HCEC 1CT (cell line): ENCODE measurements around the gene PLXNC1.

ENCODE experiments used
- DNase-seq: peaks from one replicate; pipeline ENCODE4 v3.0.0-alpha.2; 2017

PLXNC1 gene

DNA sequence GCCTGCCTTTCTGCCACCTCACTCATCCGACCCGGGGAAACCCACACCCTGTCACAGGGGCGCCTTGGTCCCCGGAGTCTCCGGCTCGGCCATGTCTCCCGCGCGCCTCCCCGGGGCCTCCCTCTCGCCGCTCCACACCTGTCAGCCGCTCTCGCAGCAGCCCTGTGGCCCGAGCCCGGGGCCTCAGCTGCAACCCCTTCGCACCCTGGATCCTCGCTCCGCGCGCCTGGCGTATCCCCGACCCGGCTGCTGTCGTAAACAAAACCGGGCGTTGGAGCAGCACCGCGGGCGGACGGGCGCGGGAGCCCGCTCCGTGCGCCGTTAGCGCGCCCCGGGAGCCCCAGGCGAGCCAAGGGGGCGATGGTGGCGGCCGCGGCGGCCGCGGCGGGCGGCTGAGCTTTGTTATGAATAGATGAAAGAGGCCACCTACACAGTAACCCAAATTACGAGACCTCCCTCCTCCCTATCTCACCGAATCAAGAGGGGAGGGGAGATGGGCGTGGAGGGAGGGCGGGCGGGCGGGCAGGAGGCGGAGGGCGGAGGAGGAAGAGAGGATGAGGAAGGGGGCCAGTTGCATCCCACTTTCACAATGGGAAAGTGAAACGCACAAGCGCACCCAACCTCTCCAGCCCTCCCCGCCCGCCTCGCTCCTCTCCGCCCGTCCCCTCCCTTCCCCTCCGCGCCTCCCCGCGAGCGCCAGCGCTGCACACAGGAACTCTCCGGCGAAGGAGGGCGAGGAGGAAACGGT is at the start of gene PLXNC1:
Gene PLXNC1, plus strand, starts transcription at position 587 of the 748 bp plus-strand sequence. CDS start 395 bp downstream, outside the sequence.
- DNase-seq: peak; percentile 32

DNA sequence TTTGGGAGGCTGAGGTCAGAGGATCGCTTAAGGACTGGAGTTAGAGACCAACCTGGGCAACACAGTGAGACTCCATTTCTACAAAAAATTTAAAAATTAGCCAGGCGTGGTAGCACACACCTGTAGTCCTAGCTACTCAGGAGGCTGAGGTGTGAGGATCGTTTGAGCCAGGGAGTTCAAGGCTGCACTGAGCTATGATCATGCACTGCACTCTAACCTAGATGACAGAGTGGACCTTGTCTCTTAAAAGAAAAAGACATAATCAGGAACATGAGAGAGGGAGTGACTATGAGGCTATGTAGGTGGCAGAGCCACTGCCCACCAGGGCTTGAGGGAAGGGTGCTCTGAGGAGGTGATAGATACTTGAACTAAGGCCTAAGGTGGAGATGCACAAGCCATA is 49.2 kb upstream of the PLXNC1 start:
- DNase-seq: no peak

DNA sequence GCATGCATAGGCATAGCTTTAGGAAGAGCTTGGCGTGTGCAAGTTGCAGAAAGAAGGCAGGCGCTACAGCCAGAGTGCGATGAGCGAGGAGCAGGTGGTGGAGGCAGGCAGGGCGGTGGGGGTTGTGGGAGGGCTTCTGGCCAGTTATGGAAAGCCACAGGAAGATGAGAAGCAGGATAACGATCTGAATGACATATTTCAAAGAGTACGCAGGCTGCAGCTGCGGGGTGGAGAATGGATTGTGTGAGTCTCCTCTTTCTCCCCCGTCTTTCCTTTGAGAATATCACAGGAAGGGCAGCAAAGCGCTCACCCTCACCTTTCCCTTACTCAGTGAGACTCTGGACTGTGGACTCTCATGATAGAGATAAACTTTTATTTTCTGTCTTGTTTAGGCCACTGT is 48.7 kb upstream of the PLXNC1 start:
- peak; percentile 11 for DNase-seq

DNA sequence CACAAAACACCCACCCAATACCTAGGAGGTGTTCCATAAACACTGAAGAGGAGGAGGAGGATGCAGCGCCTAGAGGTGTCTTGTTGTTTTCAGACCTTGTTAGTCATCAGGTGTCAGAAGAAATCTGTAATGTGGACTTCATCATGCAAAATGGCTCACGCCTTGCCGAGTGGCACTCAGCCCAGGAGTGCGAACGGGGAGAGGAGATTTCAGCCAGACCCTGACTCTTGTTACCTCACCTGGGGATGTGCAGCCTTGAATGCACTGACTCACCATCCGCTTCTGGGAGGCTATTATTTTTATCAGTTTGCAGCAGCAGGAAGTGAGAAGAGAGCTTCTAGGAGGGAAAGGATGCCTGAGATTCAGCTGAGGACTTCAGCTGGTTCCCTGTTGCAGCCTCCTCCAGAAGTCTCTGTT is 48.2 kb upstream of the PLXNC1 start:
- peak; percentile 6 for DNase-seq

DNA sequence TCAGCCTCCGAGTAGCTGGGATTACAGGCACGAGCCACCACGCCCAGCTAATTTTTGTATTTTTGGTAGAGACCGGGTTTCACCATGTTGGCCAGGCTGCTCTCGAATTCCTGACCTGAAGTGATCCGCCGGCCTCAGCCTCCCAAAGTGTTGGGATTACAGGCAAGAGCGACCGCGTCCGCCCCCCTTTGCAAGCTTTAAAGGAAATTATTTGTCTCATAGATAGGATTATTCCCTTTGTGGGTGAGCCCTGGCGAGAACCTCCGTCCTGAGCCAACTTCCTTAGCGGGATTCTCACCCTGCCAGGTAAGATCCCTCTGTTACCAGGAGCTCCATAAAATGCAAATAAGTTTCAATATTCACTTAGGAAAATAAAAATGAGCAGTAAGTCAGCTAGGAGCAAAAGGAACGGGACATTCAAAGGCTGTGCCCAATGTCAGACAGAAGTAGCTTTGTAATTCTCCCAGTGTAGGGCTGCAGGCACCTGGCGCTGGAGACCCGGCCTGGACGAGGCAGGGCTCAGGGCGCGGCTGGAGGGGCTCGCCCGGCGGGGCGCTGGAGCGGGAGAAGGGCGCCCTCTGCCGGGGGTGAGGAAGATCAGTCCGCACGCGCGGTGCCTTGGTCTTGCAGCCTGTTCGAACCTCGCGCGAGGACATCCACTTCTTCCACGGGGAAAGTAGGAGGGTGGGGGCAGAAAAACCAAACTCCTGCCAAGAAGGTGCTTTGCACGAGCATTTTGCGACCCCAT is 47.2 kb upstream of the PLXNC1 start:
- peak; percentile 77 for DNase-seq

DNA sequence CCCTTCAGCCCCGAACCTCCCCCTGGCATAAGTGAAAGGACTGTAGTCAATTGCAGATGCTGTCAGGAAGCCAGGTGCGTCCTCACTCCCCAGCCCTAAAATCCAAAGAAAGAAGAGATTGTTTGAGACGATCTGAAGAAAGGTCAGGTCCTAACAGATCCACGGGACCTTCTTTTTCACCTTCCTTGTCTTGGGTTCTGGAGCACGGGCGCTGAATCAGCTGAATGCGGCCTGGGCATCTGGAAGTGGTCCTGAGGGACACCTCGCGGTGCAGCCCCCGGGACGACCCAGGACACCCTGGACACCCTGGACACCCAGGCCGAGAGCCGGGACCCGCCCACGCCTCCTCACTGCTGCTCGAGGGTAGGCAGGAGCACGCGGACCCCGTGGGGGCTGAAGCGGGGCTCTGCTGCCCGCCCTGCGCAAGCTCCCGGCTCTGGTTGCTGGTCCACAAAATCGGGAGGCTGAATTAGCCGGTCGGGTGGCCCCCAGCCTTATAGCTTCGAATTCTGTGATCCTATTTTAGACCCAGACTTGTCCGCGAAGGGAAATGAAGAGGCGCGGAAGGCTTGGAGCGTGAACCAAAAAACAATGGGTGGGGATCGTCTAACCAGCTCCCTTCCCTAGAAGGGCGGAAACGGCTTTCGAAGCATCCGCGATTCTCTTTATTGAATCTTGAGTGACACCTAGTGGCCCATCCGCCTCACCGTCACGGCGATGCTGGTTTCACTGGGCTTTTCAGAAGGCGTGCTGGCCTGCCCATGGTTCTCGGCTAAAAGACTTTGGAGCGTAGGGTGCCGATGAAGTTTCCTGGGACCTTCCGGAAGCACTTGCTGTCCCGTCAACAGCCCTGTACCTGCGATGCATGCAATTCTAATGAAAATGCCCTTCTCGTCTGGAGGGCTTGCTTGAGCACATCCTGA is 46.4 kb upstream of the PLXNC1 start:
- DNase-seq: peak; percentile 83

DNA sequence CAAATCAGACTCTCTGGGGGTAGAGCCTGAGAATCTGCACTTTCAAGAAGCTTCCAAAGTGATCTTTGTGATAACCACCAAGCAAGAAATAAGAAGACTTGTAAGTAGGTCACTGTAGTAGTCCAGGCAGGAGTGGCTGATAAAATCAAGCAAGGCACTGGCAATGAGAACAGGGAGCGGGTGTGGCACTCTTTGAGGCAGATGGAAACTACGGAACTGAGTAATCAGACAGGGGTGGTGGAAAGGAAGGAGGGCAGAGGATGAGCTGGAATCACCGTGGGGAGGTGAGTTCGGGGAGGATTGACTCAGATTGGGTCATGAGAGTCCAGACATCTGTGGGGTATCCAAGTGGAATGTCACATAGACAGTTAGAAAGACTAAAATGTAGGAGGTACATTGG is 44.4 kb upstream of the PLXNC1 start:
- DNase-seq: no peak

DNA sequence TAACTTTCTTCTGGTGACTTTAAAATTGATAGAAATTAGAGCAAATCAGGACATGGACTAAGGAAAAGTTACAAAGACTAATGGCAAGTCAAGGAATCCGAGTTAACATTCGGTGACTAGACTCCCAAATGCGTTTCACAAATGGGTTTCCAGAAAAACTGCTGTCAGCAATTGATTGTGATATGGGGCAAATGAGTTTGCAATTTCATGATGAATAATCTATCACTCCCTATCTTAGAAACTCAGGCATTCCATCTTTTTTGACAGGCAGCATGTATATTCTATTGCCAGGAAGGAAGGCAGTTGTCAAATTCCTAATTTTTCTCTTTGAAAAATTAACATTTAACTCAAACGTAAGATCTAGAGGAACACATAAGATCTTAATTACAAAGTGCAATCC is 40.5 kb upstream of the PLXNC1 start:
- no peak for DNase-seq

DNA sequence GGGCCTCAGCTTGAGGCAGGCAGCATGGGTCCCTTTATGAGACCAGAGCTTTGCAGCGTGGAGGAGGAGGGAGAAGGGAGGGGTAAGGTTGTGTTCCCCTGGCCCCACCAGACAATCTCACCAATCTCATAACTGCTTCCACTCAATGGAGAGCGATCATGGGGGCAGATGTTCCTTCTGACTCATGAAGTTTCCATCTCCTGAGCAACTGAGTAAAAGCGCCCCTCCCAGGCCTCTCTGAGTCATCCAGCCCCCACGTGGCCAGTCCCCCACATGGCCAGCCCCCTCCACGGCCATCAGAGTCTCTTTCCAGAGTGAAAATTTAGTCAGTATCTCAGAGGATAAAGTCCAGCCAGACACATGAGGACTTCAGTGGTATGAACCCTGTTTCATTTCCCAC is 39.2 kb upstream of the PLXNC1 start:
- peak; percentile 57 for DNase-seq

DNA sequence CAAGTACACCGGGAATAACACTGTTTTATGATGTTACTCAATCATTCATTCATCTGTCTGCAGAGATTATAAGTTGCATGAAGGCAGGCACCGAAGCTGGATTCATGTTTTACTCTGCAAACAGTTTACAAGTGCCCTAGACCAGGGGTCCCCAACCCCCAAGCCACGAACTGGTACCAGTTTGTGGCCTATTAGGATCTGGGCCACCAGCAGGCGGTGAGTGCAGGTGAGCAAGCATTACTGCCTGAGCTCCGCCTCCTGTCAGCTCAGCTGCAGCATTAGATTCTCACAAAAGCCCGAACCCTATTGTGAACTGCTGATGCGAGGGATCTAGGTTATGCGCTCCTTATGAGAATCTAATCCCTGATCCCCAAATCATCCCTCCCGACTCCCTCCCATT is 38.1 kb upstream of the PLXNC1 start:
- no peak for DNase-seq

DNA sequence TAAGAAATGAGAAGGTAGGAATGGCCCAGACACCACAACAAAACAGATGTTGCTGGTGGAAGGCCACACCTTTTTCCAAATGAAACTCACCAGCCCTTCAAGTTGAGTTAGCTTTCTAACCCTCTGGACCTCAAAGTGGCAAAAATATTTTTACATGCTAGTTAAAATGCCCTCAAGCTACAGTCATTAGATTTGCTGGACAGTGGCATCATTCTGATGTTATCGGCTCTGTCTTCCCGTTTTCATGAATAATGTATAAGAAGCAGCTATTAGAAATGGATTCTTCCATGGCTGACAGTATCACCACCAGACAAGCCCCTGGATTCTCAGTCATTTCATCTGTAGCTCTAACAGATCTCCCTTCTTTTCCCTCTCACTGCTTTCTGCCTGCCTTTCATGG is 37.1 kb upstream of the PLXNC1 start:
- no peak for DNase-seq

DNA sequence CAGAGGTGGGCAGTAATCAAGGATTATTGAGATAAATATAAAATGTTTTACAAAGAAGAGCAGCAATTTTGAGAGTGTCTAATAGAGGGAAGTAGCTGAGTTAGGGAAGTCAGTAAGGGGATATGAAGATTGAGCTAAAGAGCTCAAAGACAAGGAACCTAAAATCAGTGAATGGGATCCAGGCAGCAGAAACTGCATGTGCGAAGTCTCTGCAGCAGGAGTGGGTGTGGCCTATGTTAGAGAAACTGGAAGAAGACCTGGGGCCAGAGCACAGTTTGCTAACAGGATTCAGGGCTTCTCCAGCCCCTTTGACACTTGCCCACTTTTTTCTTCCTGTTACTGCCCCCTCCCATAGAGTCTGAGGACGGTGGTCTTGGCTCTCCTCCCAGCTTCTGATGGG is 36.3 kb upstream of the PLXNC1 start:
- no peak for DNase-seq

DNA sequence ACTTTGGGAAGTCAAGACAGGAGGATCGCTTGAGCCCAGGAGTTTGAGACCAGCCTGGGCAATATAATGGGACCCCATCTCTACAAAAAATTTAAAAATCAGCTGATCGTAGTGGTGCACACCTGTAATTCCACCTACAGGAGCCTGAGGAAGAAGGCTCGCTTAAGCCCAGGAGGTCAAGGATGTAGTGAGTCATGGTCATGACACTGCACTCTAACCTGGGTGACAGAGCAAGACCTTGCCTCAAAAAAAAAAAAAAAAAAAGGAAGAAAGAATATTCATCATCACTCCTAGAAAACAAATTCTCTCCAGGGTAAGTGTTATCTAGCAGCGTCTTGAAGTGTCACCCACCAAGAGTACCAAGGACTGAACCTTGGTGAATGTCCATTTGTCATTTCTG is 34.2 kb upstream of the PLXNC1 start:
- DNase-seq: no peak

DNA sequence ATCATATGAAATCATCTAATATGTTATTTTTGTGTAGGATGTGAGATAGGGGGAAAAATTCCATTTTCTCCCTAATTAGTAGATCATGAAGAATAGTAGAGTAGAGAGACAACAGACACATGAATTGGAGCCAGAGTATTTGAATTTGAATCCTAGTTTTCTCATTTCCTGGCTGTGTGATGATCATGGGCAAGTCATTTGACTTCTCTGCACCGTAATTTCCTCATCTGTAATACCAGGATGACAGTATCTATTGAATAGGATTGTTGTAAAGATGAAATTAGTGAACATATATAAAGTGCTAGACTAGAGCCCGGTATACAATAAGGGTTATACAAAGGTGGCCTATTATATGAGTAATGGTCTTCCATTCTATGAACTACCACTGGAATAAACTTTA is 32.2 kb upstream of the PLXNC1 start:
- no peak for DNase-seq

DNA sequence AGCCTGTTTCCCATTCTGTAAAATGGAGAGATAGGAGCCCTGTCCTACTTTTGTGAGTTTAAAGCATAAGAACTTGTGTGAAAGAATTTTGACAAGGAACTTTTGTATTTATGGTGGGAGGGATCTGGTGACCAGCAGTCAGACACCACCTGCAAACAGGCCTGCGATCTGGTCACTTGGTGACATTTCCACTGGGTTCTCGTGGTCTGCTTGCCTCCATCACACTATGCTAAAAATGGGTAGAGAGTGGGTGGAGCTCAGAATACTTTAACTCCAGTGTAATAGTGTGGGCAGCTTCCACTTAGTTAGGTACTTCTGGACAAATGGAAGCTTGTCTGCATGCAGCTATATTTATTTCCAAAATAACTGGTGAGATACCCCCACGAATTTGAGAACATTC is 26.5 kb upstream of the PLXNC1 start:
- DNase-seq: no peak

DNA sequence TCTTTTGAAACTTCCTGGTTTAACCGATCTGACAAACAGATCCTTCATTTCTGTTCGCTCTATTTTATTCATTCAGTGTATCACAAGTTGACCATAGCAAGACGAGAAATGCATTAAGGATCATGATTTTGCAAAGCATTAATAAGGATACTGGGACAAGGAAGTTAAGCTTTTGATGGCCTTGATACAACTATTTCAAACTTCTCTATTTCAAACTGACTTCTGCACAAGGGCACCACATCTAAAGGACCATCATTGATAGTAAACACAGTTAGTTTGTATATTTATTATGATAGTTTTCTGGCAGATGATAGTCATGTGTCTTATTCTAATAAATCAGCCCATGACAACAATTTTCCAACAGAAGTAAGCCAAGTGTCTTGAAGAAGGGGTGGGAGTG is 25.8 kb upstream of the PLXNC1 start:
- no peak for DNase-seq

DNA sequence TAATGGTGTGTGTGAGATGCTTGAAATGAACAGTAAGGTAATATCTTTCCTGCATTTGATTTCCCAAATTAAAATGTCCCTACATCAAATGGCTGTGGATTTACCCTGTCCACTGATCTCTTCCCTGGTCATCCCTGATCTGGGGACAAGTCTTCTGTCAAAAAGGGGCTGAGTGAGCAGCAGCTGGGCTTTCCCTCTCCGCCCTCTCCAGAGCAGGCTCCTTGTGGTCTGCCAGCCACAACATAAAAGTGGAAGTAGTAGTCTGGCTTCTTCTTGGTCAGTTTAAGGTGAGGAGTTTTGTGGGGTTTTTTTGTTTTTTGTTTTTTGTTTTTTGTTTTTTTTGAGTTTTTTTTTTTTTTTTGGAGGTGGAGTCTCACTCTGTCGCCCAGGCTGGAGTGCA is 25.2 kb upstream of the PLXNC1 start:
- DNase-seq: no peak

DNA sequence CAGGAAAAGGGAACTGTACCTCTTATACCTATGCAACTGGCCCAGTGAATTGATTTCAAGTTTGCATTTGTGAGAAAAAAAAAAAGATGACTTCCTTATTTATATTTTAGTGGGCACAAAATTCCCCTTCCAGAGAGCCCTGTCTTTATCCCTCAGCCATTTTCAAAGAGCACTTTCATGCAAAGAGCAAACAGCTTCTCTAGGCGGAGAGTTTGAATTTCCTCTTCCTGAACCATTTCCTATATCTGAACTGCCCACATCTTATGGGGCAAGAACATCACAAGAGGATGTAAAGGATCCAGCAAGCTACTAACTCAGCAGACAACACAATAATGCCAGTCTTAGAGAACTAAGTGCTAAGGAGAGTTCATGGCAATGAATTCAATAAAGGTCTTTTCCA is 22.3 kb upstream of the PLXNC1 start:
- no peak for DNase-seq

DNA sequence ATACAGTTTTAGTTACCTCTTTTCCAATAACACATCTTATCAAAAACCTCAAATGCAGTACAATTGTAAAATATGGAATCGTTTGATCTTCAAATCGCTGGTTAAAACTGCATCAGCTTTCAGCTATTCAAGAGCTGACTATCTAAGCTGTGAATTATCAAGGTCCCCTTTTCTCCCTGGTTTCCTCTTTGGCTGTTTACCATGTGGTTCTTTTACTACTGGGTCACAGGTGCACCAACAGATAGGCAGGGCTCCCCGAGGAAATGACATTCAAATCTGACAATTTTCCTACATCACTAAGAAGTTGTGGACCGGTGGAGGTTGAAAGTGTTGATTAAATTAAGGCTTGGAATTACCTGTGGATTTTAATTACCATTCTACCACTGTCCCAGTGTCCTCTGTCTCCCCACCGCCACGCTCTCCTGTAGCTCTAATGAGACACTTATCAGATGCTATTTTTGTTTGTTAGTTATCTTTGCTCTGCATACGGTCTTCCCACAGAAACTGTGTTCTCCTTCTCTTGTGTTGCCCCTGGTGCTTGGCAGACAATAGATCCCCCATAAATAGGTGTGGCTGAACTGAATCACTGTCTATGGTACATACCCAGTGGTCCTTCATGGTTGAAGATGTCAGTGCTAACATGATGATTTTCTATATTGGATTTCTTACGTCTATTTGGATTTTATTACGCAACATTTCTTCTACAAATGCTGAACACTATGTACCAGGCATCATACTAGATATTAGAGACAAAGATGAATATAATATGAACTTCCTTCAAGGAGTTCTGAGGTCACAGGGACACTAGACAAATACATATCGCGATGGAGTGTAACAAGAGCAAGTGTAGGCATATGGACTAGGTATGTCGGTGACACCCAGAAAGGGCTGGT is 20.9 kb upstream of the PLXNC1 start:
- DNase-seq: no peak

DNA sequence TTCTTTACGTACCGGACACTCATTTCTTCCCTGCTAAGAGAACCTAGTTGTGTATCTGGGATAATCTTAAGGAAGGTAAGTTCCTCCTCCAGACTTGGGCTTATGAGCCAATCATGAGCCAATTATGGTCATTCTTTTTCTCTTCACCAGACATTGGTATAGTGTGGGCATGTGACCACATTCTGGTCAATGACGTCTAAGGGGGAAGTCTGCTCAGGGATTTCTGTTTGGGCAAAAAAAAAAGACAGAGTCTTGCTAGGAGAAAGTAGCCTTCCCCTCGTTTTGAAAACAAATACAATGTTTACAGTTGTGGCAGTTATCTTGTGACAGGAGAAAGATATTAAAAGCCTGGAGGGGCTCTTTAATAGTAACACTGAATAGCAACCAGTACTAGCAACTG is 20.1 kb upstream of the PLXNC1 start:
- no peak for DNase-seq

DNA sequence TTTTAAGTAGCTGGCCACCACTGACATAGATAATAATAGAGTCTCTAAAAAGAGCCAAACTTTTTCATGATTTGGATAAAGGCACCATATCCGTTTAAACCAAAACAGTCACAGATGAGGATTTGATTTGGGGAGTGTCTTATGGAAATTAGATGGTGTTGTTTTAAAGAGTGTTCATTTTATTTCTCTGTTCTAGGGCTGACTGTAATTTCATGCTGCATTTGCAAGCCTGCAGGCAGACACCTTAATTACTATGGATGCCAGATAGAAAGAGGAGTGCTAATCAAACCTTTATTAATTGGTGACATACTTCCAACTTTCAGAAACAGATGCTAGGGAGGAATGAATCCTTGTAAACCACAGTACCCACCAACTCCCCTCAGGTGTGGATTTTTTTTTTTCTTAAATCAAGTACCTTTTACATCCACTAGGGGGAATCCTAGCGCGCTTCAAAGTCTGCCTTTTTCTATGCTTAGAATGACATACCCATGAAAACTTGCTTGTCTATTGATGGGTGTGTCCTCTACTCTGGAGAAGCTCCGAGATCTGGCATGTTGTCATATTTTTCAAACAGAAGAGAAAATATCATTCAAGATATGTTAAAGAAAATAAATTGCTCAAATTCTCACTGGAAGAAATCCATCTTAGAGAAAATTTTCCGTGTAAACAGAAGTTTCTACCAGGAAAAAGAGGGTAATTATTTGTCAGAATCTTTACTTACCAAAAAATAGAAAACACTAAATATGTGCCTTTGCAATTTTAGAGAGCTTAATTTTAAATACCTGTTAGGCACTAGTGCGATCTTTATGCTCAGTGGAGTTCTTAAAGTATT is 14.2 kb upstream of the PLXNC1 start:
- peak; percentile 62 for DNase-seq
